ENCODE measurements around the gene PVALEF.

DNA sequence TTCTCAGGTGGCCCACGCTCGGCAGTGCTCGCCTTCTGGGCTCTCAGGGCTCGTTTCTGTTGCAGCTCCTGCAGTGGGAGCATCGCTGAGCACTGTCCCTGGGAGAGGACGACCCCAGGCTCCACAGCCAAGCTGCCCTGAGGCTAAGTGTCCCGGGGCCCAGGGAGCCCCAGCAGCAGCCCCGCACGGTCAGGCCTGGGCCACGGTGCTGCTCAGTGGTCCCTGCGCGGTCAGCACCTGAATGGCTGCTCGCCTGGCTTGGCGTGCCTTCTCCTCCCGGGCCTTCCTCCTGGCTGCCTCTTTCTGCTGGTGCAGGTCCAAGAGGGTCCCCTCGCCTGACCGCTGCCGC is 34.1 kb downstream of the PVALEF start:
- TF ChIP-seq ZBTB7A (IDR thresholded peaks at IDR 0.05; ENCODE audit: low read depth) (no peak), EP300 (IDR thresholded peaks at IDR 0.05; ENCODE audit: borderline replicate concordance) (no peak), TCF12 (IDR thresholded peaks at IDR 0.05; ENCODE audit: low read depth) (no peak), MAX (IDR thresholded peaks at IDR 0.05) (no peak), EGR1 (IDR thresholded peaks at IDR 0.05) (no peak), TAF1 (IDR thresholded peaks at IDR 0.05; ENCODE audit: low read depth) (no peak), CEBPB (IDR thresholded peaks at IDR 0.05) (no peak), RAD21 (IDR thresholded peaks at IDR 0.05; ENCODE audit: low read depth) (no peak), NFIC (IDR thresholded peaks at IDR 0.05) (no peak), FOXM1 (IDR thresholded peaks at IDR 0.05; ENCODE audit: borderline replicate concordance, low read depth) (no peak)
- TF ChIP-seq, protein P1, sequence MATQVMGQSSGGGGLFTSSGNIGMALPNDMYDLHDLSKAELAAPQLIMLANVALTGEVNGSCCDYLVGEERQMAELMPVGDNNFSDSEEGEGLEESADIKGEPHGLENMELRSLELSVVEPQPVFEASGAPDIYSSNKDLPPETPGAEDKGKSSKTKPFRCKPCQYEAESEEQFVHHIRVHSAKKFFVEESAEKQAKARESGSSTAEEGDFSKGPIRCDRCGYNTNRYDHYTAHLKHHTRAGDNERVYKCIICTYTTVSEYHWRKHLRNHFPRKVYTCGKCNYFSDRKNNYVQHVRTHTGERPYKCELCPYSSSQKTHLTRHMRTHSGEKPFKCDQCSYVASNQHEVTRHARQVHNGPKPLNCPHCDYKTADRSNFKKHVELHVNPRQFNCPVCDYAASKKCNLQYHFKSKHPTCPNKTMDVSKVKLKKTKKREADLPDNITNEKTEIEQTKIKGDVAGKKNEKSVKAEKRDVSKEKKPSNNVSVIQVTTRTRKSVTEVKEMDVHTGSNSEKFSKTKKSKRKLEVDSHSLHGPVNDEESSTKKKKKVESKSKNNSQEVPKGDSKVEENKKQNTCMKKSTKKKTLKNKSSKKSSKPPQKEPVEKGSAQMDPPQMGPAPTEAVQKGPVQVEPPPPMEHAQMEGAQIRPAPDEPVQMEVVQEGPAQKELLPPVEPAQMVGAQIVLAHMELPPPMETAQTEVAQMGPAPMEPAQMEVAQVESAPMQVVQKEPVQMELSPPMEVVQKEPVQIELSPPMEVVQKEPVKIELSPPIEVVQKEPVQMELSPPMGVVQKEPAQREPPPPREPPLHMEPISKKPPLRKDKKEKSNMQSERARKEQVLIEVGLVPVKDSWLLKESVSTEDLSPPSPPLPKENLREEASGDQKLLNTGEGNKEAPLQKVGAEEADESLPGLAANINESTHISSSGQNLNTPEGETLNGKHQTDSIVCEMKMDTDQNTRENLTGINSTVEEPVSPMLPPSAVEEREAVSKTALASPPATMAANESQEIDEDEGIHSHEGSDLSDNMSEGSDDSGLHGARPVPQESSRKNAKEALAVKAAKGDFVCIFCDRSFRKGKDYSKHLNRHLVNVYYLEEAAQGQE (IDR thresholded peaks at IDR 0.05; ENCODE audit: low read depth): no peak
- TF ChIP-seq, protein P2, sequence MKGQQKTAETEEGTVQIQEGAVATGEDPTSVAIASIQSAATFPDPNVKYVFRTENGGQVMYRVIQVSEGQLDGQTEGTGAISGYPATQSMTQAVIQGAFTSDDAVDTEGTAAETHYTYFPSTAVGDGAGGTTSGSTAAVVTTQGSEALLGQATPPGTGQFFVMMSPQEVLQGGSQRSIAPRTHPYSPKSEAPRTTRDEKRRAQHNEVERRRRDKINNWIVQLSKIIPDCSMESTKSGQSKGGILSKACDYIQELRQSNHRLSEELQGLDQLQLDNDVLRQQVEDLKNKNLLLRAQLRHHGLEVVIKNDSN (IDR thresholded peaks at IDR 0.05): no peak

Data from Ishikawa (cell line).